Brain pericyte (primary cell): Measurements from ENCODE around the gene CREBZF.
"Not testable (repeated sequence)": the region's sequence is repeated elsewhere in the genome, so short reads cannot be mapped to it uniquely, and the experiment has no call there.

ENCODE experiments used
- DNase-seq: peaks from one replicate; pipeline ENCODE4 v3.0.0-alpha.2; 2012; ENCODE audit warnings: low read depth, low spot score

The CREBZF gene

GRCh38 chr11:85627332-85627997, 37.5 kb downstream of the CREBZF start, which contains the start of gene DLG2:
Gene DLG2, minus strand, starts transcription at chr11:85627344.
- DNase-seq = no peak

- no peak for DNase-seq
Measured at GRCh38 chr11:85626496-85626895, 38.4 kb downstream of the CREBZF start.

GRCh38 chr11:85620256-85620655, 44.7 kb downstream of the CREBZF start:
- DNase-seq = no peak

GRCh38 chr11:85619499-85619898, 45.4 kb downstream of the CREBZF start:
- DNase-seq = no peak

GRCh38 chr11:85611643-85612042, 53.3 kb downstream of the CREBZF start:
- not testable (repeated sequence) for DNase-seq
